Thyroid gland (tissue), 4 donors: ENCODE measurements around the gene TYW1B.
"Not testable (repeated sequence)": the region's sequence is repeated elsewhere in the genome, so short reads cannot be mapped to it uniquely, and the experiment has no call there.

Experiments
- POLR2A ChIP-seq, 2 donors: fragments of 450-650 bp; IDR thresholded peaks; one replicate each; pipeline ENCODE4 v1.6.1; 2017; ENCODE audit warnings: antibody characterized with exemption in 2 of 2, mild to moderate bottlenecking in 2 of 2, moderate library complexity in 1 of 2
- TF ChIP-seq, protein P1 (sequence below), 6 experiments: fragments of 200-600 bp in 3 of 6; fragments of 450-650 bp in 3 of 6; sonication (generic) in 3 of 6; IDR thresholded peaks; one replicate each; pipeline ENCODE4 v1.5.1; 2016 to 2019; ENCODE audit warnings: antibody characterized with exemption in 6 of 6, mild to moderate bottlenecking in 2 of 6, inconsistent platforms in 1 of 6, moderate library complexity in 1 of 6

DNA sequence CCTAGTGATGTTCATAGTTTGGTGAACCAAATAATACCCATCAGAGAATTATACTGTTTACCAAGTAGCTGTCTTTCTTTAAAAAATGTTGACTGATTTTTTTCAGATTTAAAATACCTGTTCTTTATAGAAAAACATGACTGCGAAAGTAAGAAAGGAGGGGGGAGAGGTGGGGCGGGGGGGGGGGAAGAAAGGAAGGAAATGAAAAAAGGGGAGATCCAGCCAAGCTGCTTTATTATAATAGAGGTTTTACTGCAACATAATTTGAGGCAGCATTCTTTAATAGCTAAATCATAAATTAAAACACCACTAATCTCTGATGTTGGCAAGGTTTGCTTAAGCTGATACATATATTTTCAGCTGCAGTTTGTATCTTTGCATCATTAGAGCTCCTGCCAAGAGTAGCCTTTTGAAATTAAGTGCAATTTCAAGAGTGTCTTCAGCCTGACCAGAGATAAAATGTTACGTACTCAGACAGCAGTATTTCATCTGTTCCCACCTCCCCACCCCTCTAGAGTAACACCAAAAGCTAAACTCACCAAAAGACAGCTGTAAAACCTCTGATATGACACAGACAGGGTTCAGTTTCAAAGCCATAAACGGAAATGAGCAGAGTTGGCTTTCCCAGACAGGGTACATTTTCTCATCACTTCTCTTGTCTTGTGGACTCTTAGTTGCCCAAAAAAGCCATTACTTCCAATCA, 202.1 kb downstream of the TYW1B start:
- TF ChIP-seq POLR2A (IDR thresholded peaks at IDR 0.05), result not testable (repeated sequence)
- TF ChIP-seq, protein P1, sequence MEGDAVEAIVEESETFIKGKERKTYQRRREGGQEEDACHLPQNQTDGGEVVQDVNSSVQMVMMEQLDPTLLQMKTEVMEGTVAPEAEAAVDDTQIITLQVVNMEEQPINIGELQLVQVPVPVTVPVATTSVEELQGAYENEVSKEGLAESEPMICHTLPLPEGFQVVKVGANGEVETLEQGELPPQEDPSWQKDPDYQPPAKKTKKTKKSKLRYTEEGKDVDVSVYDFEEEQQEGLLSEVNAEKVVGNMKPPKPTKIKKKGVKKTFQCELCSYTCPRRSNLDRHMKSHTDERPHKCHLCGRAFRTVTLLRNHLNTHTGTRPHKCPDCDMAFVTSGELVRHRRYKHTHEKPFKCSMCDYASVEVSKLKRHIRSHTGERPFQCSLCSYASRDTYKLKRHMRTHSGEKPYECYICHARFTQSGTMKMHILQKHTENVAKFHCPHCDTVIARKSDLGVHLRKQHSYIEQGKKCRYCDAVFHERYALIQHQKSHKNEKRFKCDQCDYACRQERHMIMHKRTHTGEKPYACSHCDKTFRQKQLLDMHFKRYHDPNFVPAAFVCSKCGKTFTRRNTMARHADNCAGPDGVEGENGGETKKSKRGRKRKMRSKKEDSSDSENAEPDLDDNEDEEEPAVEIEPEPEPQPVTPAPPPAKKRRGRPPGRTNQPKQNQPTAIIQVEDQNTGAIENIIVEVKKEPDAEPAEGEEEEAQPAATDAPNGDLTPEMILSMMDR (IDR thresholded peaks at IDR 0.05), result not testable (repeated sequence)
